Measurements from ENCODE around the gene OR2Y1.
"Not testable (repeated sequence)": the region's sequence is repeated elsewhere in the genome, so short reads cannot be mapped to it uniquely, and the experiment has no call there.

GRCh38 chr5:180788651-180789410 lies 49.0 kb upstream of the OR2Y1 start:
- TF ChIP-seq TAF1 (IDR thresholded peaks at IDR 0.05; ENCODE audit: low read depth); POLR2AphosphoS5 (IDR thresholded peaks at IDR 0.05); CTCF (IDR thresholded peaks at IDR 0.05; ENCODE audit: poor library complexity, severe bottlenecking); SMC3 (conservative IDR thresholded peaks at IDR 0.05; ENCODE audit: poor library complexity): not testable (repeated sequence)

Data from neural cell (in vitro differentiated cells).